Activated CD4-positive, alpha-beta T cell treated with anti-CD3 and anti-CD28 coated beads, Interleukin-2, amount 50 U/mL, for 1 hour (primary cell): ENCODE results near the gene TYSND1.
A peak's percentile ranks its signal among the peaks of the same experiment; 100 is the strongest.
"Not testable (repeated sequence)": the region's sequence is repeated elsewhere in the genome, so short reads cannot be mapped to it uniquely, and the experiment has no call there.

Experiments used
- DNase-seq: peaks from one replicate; pipeline ENCODE4 v3.0.0-alpha.2; 2020

TYSND1 gene

DNA sequence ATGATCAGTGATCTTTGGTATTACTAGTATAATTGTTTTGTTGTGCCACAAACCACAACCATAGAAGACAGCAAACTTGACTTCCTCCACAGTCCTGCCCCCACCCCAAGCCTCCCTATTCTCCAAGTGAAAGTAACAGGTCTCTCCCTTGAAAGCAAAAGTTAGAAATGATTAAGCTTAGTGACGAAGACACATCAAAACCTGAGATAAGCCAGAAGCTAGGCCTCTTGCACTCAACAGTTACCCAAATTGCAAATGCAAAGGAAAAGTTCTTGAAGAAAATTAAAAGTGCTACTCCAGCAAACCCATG lies 16.3 kb upstream of the TYSND1 start:
- DNase-seq, result peak; percentile 36

- no peak for DNase-seq
These were observed 15.8 kb upstream of the TYSND1 start for GRCh38 chr10:70162151-70162891.

DNA sequence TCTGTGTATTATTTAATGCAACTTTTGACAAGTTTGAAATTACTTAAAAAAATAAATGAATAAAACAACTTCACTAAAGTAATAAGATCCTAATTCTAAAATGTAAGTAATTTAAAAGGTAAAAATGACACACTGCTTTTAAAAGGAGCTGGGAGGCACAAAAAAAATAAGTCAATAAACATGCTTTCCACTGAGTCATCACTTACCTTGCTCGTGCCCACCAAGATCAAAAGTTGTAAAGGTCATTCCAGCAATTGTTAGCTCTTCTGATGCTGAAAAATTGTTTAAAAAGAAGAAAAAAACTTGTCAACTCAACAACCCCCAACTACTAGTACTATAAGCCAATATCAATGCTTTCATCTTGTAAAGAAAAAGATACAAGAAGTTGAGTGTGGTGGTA lies 14.3 kb upstream of the TYSND1 start:
- no peak for DNase-seq

- not testable (repeated sequence) for DNase-seq
These were observed 12.9 kb upstream of the TYSND1 start for GRCh38 chr10:70159366-70159765.

DNA sequence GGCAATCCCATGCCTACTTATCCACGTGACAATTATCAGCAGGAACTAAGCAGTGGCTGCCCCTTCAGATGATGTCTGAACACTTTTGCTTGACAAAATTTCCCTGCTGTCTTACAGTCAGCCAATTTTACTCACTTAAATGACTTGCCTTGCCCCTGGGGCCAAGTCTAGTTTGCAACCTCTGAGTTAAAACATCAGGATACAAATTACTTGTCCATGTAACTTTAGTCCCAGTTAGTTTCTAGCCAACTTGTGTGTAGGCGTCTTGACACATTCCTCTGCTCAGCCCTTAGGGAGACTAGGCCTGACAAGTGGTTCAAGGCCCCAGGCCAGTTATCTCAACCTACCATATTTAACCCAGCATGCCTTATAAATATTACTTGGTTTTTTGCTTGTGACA lies 11.6 kb upstream of the TYSND1 start:
- DNase-seq, result no peak

DNA sequence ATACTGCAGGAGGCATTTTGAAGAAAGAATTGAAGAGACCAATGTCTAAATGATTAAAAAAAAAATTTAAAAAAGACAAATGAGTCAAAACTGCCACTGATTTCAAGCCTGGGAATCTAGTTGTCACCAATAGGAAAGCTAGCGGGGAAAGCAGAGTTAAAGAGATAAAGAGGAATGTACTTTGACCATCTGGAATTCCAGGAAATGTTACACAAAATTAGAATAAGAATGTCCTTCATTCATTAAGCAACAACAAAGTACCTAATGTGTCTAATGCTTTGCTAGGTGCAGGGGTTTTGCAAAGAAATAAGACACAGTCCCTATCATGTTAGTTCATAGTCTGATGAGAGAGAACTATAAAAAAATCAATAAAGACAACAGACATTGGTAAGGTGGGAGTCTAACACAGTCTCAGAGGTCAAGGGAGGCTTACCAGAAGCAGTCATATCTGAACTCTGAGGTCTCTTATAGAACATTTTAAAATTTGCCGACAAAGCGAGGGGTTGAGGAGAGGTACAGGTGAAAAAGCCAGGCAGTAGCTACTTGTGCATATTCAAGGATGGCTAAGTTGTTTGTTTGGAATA lies 8.8 kb upstream of the TYSND1 start:
- no peak for DNase-seq

DNA sequence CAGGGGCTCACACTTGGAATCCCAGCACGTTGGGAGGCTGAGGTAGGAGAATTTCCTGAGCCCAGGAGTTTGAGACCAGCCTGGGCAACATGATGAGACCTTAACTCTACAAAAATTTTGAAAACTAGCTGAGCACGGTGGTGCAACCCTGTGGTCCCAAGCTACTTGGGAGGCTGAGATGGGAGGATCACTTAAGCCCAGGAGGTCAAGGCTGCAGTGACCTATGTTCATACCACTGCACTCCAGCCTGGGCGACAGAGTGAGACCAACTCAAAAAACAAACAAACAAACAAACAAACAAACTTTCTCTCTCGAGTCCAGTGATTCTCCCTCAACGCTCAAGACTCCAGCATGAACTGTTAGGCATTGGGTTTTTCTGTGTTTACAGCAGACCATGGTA lies 2.0 kb upstream of the TYSND1 start:
- DNase-seq, result no peak

DNA sequence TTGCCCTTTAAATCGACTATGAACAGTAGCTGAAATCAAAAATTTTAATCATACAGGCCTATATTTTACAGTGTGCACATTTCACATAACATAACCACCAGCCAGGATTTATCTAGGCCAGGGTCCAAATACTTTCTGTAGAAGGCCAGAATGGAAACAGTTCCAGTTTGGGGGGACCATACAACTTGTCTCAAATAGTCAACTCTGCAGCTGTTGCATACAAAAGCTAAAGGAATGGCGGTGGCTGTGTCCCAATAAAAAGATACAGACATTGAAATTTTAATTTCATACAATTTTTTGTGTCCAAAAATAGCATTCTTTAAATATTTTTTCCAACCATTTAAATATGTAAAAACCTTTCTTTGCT lies 742 bp upstream of the TYSND1 start:
- no peak for DNase-seq

GRCh38 chr10:70145666-70146488 lies 623 bp downstream of the TYSND1 start:
- DNase-seq, result peak; percentile 67

DNA sequence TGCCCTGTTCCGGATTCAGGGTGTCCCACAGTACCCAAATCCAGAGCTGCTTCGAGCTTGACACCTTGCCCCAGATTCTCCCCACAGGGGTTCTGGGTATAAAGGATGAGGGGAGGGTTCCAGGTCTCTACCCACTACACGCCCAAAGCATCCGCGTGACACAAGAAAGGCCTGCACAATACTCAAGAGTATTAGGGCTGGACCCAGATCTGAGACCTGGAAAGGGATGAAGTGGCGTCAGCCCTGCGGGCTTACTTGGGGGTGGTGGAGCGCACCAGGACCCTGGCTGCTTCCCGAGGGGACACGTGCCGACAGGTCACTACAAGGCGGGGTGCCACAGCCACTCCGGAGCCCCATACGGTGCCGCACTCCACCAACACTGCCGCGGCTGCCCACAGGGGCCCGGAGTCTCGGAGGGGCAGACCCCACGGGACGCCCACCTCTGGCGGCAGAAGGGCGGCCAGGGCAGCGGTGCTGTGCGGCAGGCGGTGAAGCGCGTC lies 1.3 kb downstream of the TYSND1 start:
- DNase-seq, result no peak

- DNase-seq, result no peak
These were observed 2.0 kb downstream of the TYSND1 start for GRCh38 chr10:70144372-70145110.

GRCh38 chr10:70142555-70142954 lies 3.9 kb downstream of the TYSND1 start:
- no peak for DNase-seq

DNA sequence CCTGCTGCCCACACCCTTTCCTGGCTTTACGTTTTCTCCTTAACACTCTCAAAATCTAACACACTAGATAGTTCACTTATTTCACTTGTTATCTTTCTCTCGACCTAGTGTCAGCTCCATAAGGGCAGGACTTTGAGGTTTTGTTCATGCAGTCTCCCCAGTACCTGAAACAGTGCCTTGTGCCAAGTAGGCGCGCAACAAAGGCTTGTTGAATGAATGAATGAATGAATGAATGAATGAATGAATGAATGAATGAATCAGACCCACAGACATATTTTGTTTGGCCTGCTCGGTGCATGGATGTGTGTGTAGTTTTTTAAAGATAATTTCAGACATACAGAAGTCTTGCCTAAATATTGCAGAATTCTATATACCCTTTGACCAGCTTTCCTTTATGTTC lies 6.2 kb downstream of the TYSND1 start:
- DNase-seq, result no peak

- DNase-seq, result no peak
These were observed 6.6 kb downstream of the TYSND1 start for GRCh38 chr10:70139997-70140250.

DNA sequence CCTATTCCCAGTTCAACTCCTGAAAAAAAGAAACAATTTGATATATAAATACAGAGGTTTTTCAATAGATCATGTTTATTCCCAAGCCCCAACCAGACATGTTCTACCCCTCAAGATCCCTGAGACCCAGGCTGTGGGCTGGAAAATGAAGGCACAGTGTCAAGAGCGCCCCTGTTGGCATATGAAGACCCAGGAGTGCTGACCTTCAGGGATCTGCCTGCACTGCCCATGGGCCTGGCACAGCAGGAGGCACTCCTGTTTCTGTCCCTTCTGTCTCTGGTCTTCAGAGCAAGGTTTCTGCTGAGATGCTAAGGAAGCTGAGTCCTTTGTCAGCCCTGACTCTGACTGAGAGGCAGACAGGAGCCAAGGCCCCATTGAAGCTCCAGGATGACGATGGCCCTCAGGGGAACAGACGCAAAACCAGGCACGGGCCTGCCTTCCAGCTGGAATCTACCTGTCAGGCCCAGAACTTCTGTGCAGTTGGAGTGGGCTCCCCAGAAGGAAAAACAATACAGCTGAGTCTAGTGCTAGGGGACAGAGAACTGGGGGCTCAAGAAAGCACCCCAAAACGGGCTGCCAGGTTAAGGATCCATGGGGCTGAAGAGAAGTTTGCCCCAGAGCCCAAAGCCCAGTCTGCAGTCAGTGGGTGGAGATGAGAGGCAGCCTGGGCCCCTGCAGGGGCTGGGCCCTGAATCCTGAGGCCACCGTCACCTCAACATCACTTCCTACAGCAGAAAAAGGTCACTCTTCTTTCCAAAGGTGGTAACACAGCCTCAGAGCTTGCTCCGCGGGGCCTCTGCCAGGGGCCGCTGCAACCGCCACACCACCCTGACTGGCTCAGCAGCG lies 7.1 kb downstream of the TYSND1 start:
- DNase-seq, result no peak

DNA sequence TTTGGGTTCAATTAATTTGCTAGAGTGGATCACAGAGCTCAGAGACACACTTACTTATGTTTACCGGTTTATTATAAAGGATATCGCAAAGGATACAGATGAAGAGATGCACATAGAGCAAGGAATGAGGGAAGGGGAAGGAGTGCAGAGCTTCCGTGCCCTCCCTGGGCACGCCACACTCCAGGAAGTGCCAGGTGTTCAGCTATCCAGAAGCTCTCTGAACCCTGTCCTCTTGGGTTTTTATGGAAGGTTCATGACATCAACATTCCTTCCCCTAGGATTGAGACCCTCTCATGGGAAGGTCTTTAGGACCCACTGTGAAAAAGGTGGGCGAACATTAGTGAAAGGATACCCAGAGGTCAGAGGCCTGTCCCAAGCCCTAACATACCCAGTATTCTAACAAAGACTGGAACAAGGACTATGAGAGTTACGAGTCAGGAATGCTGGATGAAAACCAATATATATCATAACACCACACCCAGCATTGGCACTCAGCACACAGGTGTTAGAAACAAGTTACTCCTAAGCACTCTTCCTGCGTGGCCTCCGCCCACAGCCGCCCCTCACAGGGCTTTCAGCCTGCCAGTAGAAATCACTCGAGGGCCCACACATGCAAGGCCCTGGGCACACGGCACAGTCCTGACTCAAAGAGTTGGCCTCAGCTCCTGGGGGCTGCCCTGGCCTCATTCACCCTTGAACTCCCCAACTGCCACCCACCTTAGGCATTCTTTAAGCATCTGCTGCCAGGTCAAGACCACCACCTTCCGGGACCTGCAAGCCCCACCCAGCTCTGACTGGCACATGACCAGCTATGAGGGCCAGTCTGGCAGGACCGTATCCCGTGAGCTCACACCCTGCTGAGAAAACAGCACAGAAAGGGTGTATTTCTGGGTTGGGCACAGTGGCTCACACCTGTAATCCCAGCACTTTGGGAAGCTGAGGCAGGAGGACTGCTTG lies 8.3 kb downstream of the TYSND1 start:
- no peak for DNase-seq

- DNase-seq, result no peak
These were observed 9.4 kb downstream of the TYSND1 start for GRCh38 chr10:70137135-70137534.

- no peak for DNase-seq
These were observed 10.8 kb downstream of the TYSND1 start for GRCh38 chr10:70135684-70136083.

GRCh38 chr10:70135046-70135445 lies 11.5 kb downstream of the TYSND1 start:
- no peak for DNase-seq

GRCh38 chr10:70132098-70133029 lies 14.1 kb downstream of the TYSND1 start, which contains the start of gene AIFM2:
AIFM2 (minus strand) TSS chr10:70132825; CDS start chr10:70124084, 8,741 bp downstream.
- DNase-seq, result peak; percentile 12
